Pancreas (tissue), 10 donors: ENCODE measurements around the gene CTCF. TPM values are rescaled to one million over a fixed set of nuclear protein-coding genes. Genes with fewer than 3 reads are reported as not detected.

Experiments
- ATAC-seq, 4 donors: fragments of 200-7000 bp; cut with Tn5 transposase; one replicate each; pipeline versions ENCODE4 v1.8.0 to v1.9.1; 2020; ENCODE audit warnings: mild to moderate bottlenecking in 4 of 4, moderate library complexity in 4 of 4
- DNase-seq, 6 donors: peaks; one replicate each; pipeline ENCODE4 v3.0.0-alpha.2; 2020
- FAIRE-seq: peaks from 2 replicates; lab custom pipeline; 2012; peaks lifted over from hg19 to GRCh38; lab: Jason Lieb, UNC
- H3K27ac ChIP-seq, 4 donors: fragments of 200-600 bp; sonication (generic); 1 replicate in 3 of 4; 2 replicates in 1 of 4; pipeline versions ENCODE4 v1.5.0 to v1.8.0; 2020
- H3K27me3 ChIP-seq, 4 donors: fragments of 200-600 bp; one replicate each; pipeline ENCODE4 v1.8.0; 2021
- H3K36me3 ChIP-seq, 3 donors: fragments of 200-600 bp; sonication (generic) in 1 of 3; one replicate each; pipeline versions ENCODE4 v1.5.0 to v1.8.0; 2020 to 2021
- H3K4me1 ChIP-seq, 3 donors: fragments of 200-600 bp; one replicate each; pipeline ENCODE4 v1.8.0; 2021
- H3K4me3 ChIP-seq, 4 donors: fragments of 200-600 bp; sonication (generic) in 2 of 4; one replicate each; pipeline versions ENCODE4 v1.5.0 to v1.8.0; 2020 to 2021
- H3K9me3 ChIP-seq, 4 donors: fragments of 200-600 bp; one replicate each; pipeline ENCODE4 v1.8.0; 2021
- CTCF ChIP-seq, 4 donors: fragments of 200-600 bp; sonication (generic) in 3 of 4; IDR thresholded peaks; one replicate each; pipeline versions ENCODE4 v1.5.0 to v1.8.0; 2021; ENCODE audit warnings: antibody characterized with exemption in 4 of 4
- WGBS, 2 donors: extraction: QIAGEN DNeasy Blood & Tissue Kit; methylation state at CpG; one replicate each; pipeline ENCODE4 v1.1.7; 2013; 5-methylcytosine and 5-hydroxymethylcytosine counted together
- intact Hi-C, 3 donors: fragments of 100-400 bp; cut with DNase I; formaldehyde crosslinking; loops; one replicate each; pipeline versions ENCODE4 v1.11.1 to v1.14.2; 2022
- polyA plus RNA-seq, 2 donors: library from polyadenylated mRNA; stranded (reverse); fragments of 200-250 nt; gene quantifications; one replicate each; pipeline ENCODE4 v1.2.3, GENCODE V29; 2013
- total RNA-seq, 6 donors: library from RNA; stranded (reverse); fragmentation: NEBNext Ultra II Directional in 4 of 6; extraction: Animal tissue kit (Norgen Biotek cat#: 25700) in 4 of 6; gene quantifications; one replicate each; pipeline versions ENCODE4 v1.2.1 to v1.2.4, GENCODE V29; 2021 to 2023
- donor health status: healthy with polysubstance abuse.
- donor health status: DM: no; HTN: no; CAD: no; lungs with moderate emphysema.
- donor health status: DM: no; HTN: no; CAD: no.
- donor health status: control.
- donor health status: control.
- donor health status: Bipolar disorder and iron deficiency.
- donor health status: DM: yes; HTN: yes; CAD: no.
- donor health status: DM: no; HTN: no; CAD: no.
- donor health status: DM: no; HTN: no; CAD: no.
- donor health status: DM: yes; HTN: yes; CAD: no.

The CTCF gene
- total and polyA plus RNA-seq, 8 donors, result 13.3 to 25.2 (median 17.0) TPM

GRCh38 chr16:67538666-67539101, 23.6 kb upstream of the CTCF start:
- Histone ChIP-seq H3K27ac (peak overlapping the region in 1 of 4 donors; percentile 70), H3K4me3 (peak overlapping the region in 3 of 4 donors; percentile 47 to 78 (median 58)), H3K36me3 (peaks cover 0 to 7% (median 0%) of the 10 kb centered on the region in 3 donors), H3K27me3 (no peaks in the 10 kb centered on the region), H3K4me1 (peaks cover 0 to 14% (median 9%) of the 10 kb centered on the region in 3 donors), H3K9me3 (no peaks in the 10 kb centered on the region)
- intact Hi-C loops, result no loop called here
- ATAC-seq (peak in 2 of 4 donors; percentile 2 to 5), FAIRE-seq (no peak), DNase-seq (peak in 1 of 6 donors; percentile 78)
- TF ChIP-seq CTCF (IDR thresholded peaks at IDR 0.05), result no peak
- 34 to 47% methylated on average over 18 to 23 of the region's 23 CpGs for WGBS, 2 donors

GRCh38 chr16:67539271-67539670, 23.1 kb upstream of the CTCF start:
- H3K27ac ChIP-seq, result no peak overlapping the region
- H3K27me3 ChIP-seq, result no peaks in the 10 kb centered on the region
- WGBS, 2 donors, result 78% methylated on average over 4 of the region's 4 CpGs
- peaks cover 0 to 7% (median 0%) of the 10 kb centered on the region in 3 donors for H3K36me3 ChIP-seq
- DNase-seq (peak in 1 of 6 donors; percentile 29), FAIRE-seq (no peak), ATAC-seq (no peak)
- TF ChIP-seq CTCF (IDR thresholded peaks at IDR 0.05), result no peak
- H3K4me3 ChIP-seq, result no peak overlapping the region
- H3K9me3 ChIP-seq, result no peaks in the 10 kb centered on the region
- intact Hi-C loops, result no loop called here
- peaks cover 0 to 14% (median 9%) of the 10 kb centered on the region in 3 donors for H3K4me1 ChIP-seq

- peaks cover 0 to 11% (median 0%) of the 10 kb centered on the region in 3 donors for H3K36me3 ChIP-seq
- WGBS, 2 donors, result 90% methylated on average over 27 of the region's 27 CpGs
- no peaks in the 10 kb centered on the region for H3K27me3 ChIP-seq
- no peak for FAIRE-seq
- H3K9me3 ChIP-seq, result no peaks in the 10 kb centered on the region
- H3K27ac ChIP-seq, result no peak overlapping the region
- intact Hi-C loops, result no loop called here
- no peak for TF ChIP-seq CTCF (IDR thresholded peaks at IDR 0.05)
- H3K4me1 ChIP-seq, result peaks cover 0 to 14% (median 9%) of the 10 kb centered on the region in 3 donors
- no peak overlapping the region for H3K4me3 ChIP-seq
- DNase-seq, result peak in 1 of 6 donors; percentile 66
- ATAC-seq, result no peak
These were observed 22.4 kb upstream of the CTCF start for GRCh38 chr16:67539691-67540635.

- no peak for FAIRE-seq
- H3K9me3 ChIP-seq, result no peaks in the 10 kb centered on the region
- no peak overlapping the region for H3K4me3 ChIP-seq
- DNase-seq, result peak in 1 of 6 donors; percentile 5
- H3K27ac ChIP-seq, result peak overlapping the region in 1 of 4 donors; percentile 21
- H3K4me1 ChIP-seq, result peaks cover 0 to 19% (median 9%) of the 10 kb centered on the region in 3 donors
- WGBS, 2 donors, result 99 to 100% methylated on average over 1 of the region's 1 CpG
- intact Hi-C loops, result no loop called here
- no peak for TF ChIP-seq CTCF (IDR thresholded peaks at IDR 0.05)
- no peak for ATAC-seq
- H3K36me3 ChIP-seq, result peaks cover 0 to 19% (median 5%) of the 10 kb centered on the region in 3 donors
- H3K27me3 ChIP-seq, result no peaks in the 10 kb centered on the region
These were observed 21.6 kb upstream of the CTCF start for GRCh38 chr16:67540756-67541155.
